Keratinocyte (primary cell): ENCODE results near the gene FRMD3.

Experiments used
- EZH2 ChIP-seq: IDR thresholded peaks from one replicate; pipeline ENCODE4 v1.6.1; 2012; ENCODE audit warnings: inconsistent platforms, mild to moderate bottlenecking, low read length, moderate library complexity
- TF ChIP-seq, protein P1 (sequence below), 3 experiments: IDR thresholded peaks in 1 of 3; conservative IDR thresholded peaks in 1 of 3; optimal IDR thresholded peaks in 1 of 3; 2 replicates in 2 of 3; 3 replicates in 1 of 3; pipeline versions ENCODE3 to v1.5.1; 2011; ENCODE audit warnings: low read length in 3 of 3, mild to moderate bottlenecking in 3 of 3, moderate library complexity in 2 of 3, control low read depth in 1 of 3, inconsistent platforms in 1 of 3; ENCODE audit not compliant: insufficient read depth in 2 of 3; ENCODE audit errors: extremely low read depth in 1 of 3

DNA sequence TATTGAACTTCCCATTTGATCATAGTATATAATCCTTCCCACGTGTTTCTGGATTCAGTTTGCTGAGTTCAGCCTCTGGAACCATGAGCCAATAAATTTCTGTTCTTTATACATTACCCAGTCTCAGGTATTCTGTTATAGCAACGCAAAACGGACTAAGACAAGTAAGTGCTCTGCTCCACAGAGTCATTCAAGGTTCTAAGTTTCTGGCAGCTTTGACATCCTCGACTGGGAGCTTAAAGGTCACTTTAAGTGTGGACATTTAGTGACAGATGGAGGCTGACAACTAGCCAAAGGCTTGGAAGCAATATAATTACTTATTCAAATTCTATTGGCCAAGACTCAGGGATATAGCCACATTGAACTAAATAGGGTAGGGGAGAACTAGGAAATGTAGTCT is 297.5 kb downstream of the FRMD3 start:
- TF ChIP-seq, protein P1, sequence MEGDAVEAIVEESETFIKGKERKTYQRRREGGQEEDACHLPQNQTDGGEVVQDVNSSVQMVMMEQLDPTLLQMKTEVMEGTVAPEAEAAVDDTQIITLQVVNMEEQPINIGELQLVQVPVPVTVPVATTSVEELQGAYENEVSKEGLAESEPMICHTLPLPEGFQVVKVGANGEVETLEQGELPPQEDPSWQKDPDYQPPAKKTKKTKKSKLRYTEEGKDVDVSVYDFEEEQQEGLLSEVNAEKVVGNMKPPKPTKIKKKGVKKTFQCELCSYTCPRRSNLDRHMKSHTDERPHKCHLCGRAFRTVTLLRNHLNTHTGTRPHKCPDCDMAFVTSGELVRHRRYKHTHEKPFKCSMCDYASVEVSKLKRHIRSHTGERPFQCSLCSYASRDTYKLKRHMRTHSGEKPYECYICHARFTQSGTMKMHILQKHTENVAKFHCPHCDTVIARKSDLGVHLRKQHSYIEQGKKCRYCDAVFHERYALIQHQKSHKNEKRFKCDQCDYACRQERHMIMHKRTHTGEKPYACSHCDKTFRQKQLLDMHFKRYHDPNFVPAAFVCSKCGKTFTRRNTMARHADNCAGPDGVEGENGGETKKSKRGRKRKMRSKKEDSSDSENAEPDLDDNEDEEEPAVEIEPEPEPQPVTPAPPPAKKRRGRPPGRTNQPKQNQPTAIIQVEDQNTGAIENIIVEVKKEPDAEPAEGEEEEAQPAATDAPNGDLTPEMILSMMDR (optimal IDR thresholded peaks at IDR 0.05 in 1 of 3, IDR thresholded peaks at IDR 0.05 in 1 of 3, conservative IDR thresholded peaks at IDR 0.05 in 1 of 3; ENCODE audit: extremely low read depth in 1 of 3, insufficient read depth in 2 of 3, low read length in 3 of 3), result no peak
- no peak for TF ChIP-seq EZH2
